RWPE1 (cell line): ENCODE measurements around the gene ZNF513.
A peak's percentile ranks its signal among the peaks of the same experiment; 100 is the strongest.

Experiments
- CTCF ChIA-PET: fragments of 350-600 bp; sonication (Branson Sonifier 250); formaldehyde crosslinking; extraction: SDS; loops from one replicate; lab custom pipeline; 2021; lab: Yijun Ruan, JAX
- POLR2A ChIA-PET: fragments of 400-600 bp; formaldehyde crosslinking; extraction: SDS; loops from one replicate; lab custom pipeline; 2020; ENCODE audit warnings: antibody characterized with exemption; ENCODE audit not compliant: low non-redundant PET; lab: Yijun Ruan, JAX
- DNase-seq: peaks from one replicate; pipeline ENCODE4 v3.0.0; 2012; ENCODE audit warnings: low spot score
- H3K27ac ChIP-seq: fragments of 450-650 bp; 2 replicates; pipeline ENCODE4 v1.5.1; 2017
- CTCF ChIP-seq: fragments of 450-650 bp; conservative IDR thresholded peaks from 2 replicates; pipeline ENCODE4 v1.5.1; 2017; ENCODE audit warnings: low read depth, mild to moderate bottlenecking

Gene ZNF513

DNA sequence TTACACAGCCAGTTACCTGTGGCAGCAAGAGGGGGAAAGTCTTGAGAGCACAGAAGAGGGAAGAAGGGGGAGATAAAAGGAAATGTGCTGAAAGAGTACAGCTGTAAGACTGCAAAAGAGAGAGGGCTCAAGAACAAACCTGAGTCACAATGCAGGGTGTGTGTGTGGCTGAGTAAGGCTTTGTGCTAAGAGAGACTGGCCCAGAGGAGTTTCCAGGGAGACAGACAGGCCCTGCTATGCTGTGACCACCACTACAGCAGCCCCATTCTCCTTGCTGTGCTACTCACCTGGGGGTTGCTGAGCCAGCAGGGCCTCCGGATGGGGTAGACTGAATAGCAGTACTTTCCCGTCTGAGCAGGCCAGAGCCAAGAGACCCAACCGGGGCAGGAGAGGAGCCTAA, 45.2 kb downstream of the ZNF513 start:
- H3K27ac ChIP-seq: 0 out of 2 replicates have a peak overlapping the region, but pooled peaks have one; percentile 6
- CTCF ChIA-PET: no interaction called here
- TF ChIP-seq CTCF: no peak
- no peak for DNase-seq
- POLR2A ChIA-PET: no interaction called here
